ENCODE data around the gene ABCA8.
"Not testable (repeated sequence)": the region's sequence is repeated elsewhere in the genome, so short reads cannot be mapped to it uniquely, and the experiment has no call there.

ABCA8 gene

GRCh38 chr17:68865584-68865983 lies 89.6 kb downstream of the ABCA8 start:
- no peak for DNase-seq

- no peak for DNase-seq
Observed at GRCh38 chr17:68863091-68863652, 92.0 kb downstream of the ABCA8 start.

- DNase-seq, result no peak
Observed at GRCh38 chr17:68861602-68862001, 93.6 kb downstream of the ABCA8 start.

GRCh38 chr17:68860941-68861340 lies 94.3 kb downstream of the ABCA8 start:
- DNase-seq, result no peak

GRCh38 chr17:68854452-68854851 lies 100.7 kb downstream of the ABCA8 start:
- DNase-seq, result no peak

GRCh38 chr17:68853439-68853838 lies 101.8 kb downstream of the ABCA8 start:
- DNase-seq, result no peak

GRCh38 chr17:68853036-68853435 lies 102.2 kb downstream of the ABCA8 start:
- no peak for DNase-seq

- no peak for DNase-seq
Observed at GRCh38 chr17:68851890-68852289, 103.3 kb downstream of the ABCA8 start.

GRCh38 chr17:68850749-68851510 lies 104.3 kb downstream of the ABCA8 start:
- DNase-seq, result no peak

GRCh38 chr17:68849673-68850610 lies 105.2 kb downstream of the ABCA8 start:
- DNase-seq, result no peak

- DNase-seq, result no peak
Observed at GRCh38 chr17:68847711-68848110, 107.5 kb downstream of the ABCA8 start.

- no peak for DNase-seq
Observed at GRCh38 chr17:68843522-68843921, 111.7 kb downstream of the ABCA8 start.

GRCh38 chr17:68840073-68840472 lies 115.1 kb downstream of the ABCA8 start:
- no peak for DNase-seq

GRCh38 chr17:68835071-68835470 lies 120.1 kb downstream of the ABCA8 start:
- no peak for DNase-seq

GRCh38 chr17:68834328-68834836 lies 120.8 kb downstream of the ABCA8 start:
- no peak for DNase-seq

- no peak for DNase-seq
Observed at GRCh38 chr17:68832109-68832802, 122.9 kb downstream of the ABCA8 start.

GRCh38 chr17:68831170-68831569 lies 124.0 kb downstream of the ABCA8 start:
- DNase-seq, result no peak

- no peak for DNase-seq
Observed at GRCh38 chr17:68830313-68830712, 124.9 kb downstream of the ABCA8 start.

GRCh38 chr17:68829211-68829610 lies 126.0 kb downstream of the ABCA8 start:
- DNase-seq, result no peak

GRCh38 chr17:68824707-68825106 lies 130.5 kb downstream of the ABCA8 start:
- no peak for DNase-seq

GRCh38 chr17:68824185-68824584 lies 131.0 kb downstream of the ABCA8 start:
- DNase-seq, result not testable (repeated sequence)

- DNase-seq, result no peak
Observed at GRCh38 chr17:68822719-68823289, 132.4 kb downstream of the ABCA8 start.
